Measurements from ENCODE around the gene RIPPLY2.
"Not testable (repeated sequence)": the region's sequence is repeated elsewhere in the genome, so short reads cannot be mapped to it uniquely, and the experiment has no call there.

Gene RIPPLY2

DNA sequence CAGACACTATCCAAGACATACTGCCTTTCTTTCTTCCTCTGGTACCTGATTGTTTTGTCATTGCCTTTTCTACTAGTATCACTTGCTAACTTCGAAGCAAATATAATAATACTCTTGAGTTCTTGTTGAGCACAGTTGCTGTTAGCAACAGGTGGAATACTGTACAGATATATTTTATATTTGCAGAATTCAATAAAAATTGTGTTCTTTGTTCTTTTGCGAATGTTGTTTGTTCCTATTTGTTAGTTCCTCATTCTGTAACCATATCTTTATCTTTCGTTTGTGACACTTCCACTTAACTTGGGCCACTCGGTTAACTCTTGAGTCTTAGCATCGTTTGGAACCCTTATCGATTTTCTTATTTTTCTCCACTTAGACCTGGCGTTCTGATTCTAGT is 7.2 kb downstream of the RIPPLY2 start:
- DNase-seq (ENCODE audit: low read depth), result no peak

GRCh38 chr6:83860782-83861495 is 7.8 kb downstream of the RIPPLY2 start:
- DNase-seq (ENCODE audit: low read depth), result no peak

DNA sequence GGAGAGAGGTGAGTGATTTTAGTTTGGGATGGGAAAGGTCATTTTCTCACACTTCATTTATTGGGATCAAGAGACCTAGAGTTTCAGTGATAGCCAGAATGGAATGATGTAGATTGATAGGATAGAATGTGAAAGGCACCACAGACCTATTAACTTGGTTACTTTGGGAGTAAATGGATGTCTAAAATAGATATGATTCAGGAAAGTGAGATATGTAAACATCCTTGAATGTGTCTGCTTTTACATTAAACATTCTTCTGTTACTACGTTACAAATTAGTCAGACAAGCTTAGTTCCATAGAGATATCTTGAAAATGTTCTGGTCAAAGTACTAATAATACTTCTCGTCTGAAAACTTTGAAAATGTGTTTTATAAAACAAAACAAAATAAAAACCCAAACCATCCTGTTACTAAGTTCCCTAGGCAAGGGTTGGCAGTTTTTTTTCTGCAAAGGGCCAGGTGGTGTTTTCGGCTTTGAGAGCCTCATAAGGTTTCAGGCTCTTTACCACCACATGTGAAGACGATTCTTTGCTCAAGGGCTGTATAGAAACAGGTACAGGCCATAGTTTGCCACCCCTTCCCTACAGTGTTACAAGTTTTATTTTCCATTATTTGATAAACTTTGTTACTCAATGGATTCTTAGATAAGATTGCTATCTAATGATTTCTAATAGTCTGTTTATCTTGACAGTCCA is 9.8 kb downstream of the RIPPLY2 start:
- no peak for DNase-seq (ENCODE audit: low read depth)

GRCh38 chr6:83867043-83867442 is 13.9 kb downstream of the RIPPLY2 start:
- no peak for DNase-seq (ENCODE audit: low read depth)

DNA sequence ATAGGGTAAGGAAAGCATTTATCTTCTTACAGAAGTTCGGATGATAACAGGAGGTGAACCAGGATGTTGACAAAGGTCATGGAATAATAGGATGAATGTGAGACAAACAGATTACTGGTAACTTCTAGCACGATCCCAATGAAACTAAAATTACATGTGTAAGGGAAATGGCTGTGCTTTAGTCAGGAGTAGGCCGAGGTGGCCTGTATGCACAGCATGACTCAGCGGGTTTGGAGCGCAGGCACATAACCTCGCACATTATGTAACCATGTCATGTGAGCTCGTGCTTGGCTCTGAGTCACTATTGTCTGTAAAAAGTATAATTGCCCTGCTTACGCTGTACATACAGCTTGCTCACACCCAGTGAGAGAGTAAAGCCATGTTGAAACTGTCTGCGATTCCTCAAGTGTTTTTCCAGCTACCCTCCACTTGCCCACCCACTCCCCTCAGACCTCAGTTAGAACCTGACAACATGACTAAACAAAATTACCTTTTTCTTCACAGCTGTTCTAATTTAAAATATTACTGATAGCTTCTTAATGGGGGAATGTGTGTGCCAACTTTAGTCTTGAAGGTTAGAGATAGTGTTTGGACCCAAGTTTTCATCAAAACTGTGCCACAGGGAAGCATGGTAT is 14.5 kb downstream of the RIPPLY2 start:
- DNase-seq (ENCODE audit: low read depth), result no peak

- no peak for DNase-seq (ENCODE audit: low read depth)
Observed at GRCh38 chr6:83868639-83869038, 15.5 kb downstream of the RIPPLY2 start.

DNA sequence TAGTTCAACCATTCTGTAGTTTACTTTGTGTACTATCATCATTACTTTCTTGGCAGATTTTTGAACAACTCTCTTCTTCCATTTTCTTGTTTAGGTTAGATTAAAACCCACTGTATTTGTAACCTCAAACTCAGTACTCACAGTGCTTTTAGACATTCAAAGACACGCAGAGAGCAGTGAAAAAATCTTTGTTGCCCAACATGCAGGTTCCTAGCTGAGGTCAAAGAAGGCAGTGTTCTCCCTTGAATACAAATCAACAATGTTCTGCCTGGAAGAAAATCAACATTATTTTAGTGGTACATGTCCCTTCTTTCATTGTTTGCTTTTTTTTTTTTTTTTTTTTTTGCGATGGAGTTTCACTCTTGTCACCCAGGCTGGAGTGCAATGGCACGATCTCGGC is 17.5 kb downstream of the RIPPLY2 start:
- DNase-seq (ENCODE audit: low read depth), result no peak

DNA sequence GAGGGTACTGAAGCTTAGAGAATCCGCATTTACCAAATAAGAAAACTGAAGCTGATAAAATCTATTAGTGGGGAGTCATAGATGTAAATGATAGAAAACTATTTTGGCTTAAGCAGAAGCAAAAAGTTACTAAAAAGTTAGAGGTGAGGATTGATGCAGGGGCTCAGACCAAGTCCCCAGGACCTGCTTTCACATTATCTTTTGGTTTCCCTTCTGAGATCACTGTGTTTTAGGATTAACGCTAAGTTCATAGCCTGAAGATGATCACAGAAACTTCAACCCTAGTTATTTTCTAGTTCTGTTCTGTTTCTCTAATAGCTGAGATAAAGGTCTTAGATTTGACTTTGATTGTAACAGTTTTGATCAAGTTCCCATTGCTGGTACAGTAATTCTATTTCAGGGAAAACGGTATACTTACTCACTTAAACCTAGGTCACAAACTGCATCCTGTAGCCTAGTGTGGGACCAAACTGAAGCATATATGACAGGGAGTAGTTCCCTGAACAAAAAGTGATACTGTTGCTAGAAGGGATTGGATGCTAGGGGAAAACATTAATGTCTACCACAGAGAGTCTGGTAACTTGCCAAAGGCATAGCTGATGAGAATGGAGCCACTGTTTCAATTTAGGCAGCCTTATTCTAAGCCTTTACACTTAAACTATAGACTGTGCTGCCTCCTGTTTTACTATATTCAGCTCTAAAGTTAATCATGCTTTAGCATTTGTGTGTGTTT is 19.4 kb downstream of the RIPPLY2 start:
- DNase-seq (ENCODE audit: low read depth), result no peak

GRCh38 chr6:83873869-83874268 is 20.7 kb downstream of the RIPPLY2 start:
- DNase-seq (ENCODE audit: low read depth), result no peak

GRCh38 chr6:83875843-83876242 is 22.7 kb downstream of the RIPPLY2 start:
- no peak for DNase-seq (ENCODE audit: low read depth)

GRCh38 chr6:83878902-83879644 is 25.9 kb downstream of the RIPPLY2 start:
- no peak for DNase-seq (ENCODE audit: low read depth)

GRCh38 chr6:83879746-83880145 is 26.6 kb downstream of the RIPPLY2 start:
- no peak for DNase-seq (ENCODE audit: low read depth)

DNA sequence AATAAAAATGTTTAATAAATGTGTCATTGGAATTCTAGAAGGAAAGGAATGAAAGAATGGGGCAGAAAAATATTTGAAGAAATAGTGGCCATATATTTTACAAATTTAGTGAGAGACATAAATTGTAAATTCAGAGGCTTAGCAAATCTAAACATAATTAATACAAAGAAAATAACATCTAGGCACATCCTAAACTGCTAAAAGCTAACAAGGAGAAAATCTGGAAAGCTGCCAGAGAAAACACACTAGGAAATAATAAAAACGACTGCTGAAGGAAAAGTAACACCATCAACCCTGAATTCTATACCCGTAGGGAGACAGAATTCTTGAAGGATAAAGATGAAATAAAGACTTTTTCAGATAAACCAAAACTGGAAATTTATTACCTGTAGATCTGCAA is 30.1 kb downstream of the RIPPLY2 start:
- no peak for DNase-seq (ENCODE audit: low read depth)

DNA sequence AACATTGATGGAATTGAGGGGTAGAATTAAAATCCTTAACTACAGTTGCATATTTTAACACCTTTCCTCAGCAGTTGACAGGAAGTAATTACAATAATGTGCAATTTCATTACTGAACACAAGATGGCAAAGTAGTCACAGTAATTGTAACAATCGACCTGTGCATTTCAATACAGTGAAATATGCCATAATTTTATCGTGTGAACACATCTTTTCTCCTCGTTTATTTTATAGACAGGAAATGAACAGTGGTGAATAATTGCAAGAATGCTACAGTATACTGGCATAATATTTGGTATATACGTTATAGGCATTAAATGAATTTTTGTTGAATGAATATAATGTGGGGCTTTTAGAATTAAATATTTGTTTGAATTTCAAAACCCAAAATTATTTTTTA is 31.4 kb downstream of the RIPPLY2 start:
- DNase-seq (ENCODE audit: low read depth), result no peak

GRCh38 chr6:83885984-83886383 is 32.8 kb downstream of the RIPPLY2 start:
- DNase-seq (ENCODE audit: low read depth), result no peak

- DNase-seq (ENCODE audit: low read depth), result no peak
Observed at GRCh38 chr6:83889621-83890020, 36.5 kb downstream of the RIPPLY2 start.

- DNase-seq (ENCODE audit: low read depth), result no peak
Observed at GRCh38 chr6:83890520-83890919, 37.4 kb downstream of the RIPPLY2 start.

DNA sequence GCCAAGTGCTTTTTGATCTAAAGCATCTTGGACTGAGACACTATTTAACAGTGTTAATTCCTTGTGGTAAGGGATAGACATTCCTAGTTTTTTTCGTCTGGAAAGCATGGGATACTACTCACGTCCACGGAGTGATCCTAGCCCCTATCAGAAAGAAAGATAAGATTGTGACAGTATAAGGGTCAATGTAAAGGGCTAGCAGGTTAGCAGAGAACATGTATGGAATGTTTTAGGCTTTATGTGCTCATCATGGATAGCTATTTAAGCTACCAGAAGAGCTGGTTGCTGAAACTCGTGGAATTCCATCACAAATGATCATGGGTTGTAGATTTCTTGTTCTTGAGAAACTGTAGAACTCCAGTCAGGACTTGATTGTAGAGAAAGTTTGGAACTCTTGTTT is 38.4 kb downstream of the RIPPLY2 start:
- DNase-seq (ENCODE audit: low read depth), result no peak

- DNase-seq (ENCODE audit: low read depth), result no peak
Observed at GRCh38 chr6:83893024-83893423, 39.9 kb downstream of the RIPPLY2 start.

- DNase-seq (ENCODE audit: low read depth), result not testable (repeated sequence)
Observed at GRCh38 chr6:83897094-83897493, 43.9 kb downstream of the RIPPLY2 start.

- no peak for DNase-seq (ENCODE audit: low read depth)
Observed at GRCh38 chr6:83901624-83902023, 48.5 kb downstream of the RIPPLY2 start.

GRCh38 chr6:83904395-83904794 is 51.2 kb downstream of the RIPPLY2 start:
- DNase-seq (ENCODE audit: low read depth), result no peak

Data from stimulated activated CD8-positive, alpha-beta memory T cell treated with anti-CD3 and anti-CD28 coated beads, Interleukin-15, amount 100 ng/mL, for 1 hour (primary cell).